HG03280 (cell line): ENCODE measurements around the gene NRG2.

Source experiments
- ATAC-seq: cut with Tn5 transposase; IDR thresholded peaks from one replicate; pipeline ENCODE4 v1.9.1; 2021; ENCODE audit warnings: mild to moderate bottlenecking, moderate library complexity; ENCODE audit not compliant: unreplicated experiment

Gene NRG2

DNA sequence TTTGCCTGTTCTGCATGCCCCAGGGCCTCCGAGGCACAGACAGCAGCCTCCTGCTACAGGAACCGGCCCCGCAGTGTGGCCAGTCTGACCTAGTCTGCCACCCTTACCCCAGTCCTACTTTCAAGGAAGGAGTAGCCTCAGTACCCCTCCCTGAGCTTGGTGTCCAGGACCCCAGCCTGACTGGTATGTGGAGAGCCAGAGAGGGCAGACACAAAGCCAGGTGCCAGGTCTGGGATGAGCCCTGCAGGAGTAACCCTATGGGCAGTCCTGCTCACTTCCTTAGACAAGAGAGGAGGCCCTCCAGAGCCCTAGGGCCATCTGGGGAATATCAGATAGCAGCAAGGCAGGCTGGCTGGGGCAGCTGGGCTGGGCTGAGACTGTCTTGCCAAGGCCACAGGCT is 67.8 kb downstream of the NRG2 start:
- no peak for ATAC-seq

DNA sequence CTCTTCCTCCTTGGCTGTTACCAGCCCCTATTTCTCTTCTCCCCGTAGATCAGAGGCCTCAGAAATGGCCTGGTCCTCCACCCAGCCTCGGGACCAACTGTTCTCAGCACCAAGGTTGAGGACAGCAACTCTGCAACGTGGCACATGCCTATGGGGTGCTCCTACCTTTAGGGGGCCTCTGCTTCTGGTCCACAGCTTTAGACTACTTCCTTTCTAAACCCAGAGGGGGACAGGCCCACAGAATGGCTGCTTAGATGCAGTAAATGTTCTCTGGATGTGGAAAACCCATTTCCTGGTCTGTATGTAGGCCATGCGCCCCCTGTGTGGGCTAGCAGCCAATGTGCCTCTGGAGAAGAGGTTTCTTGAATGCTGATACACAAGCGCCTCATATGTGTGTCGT is 68.4 kb downstream of the NRG2 start:
- no peak for ATAC-seq

DNA sequence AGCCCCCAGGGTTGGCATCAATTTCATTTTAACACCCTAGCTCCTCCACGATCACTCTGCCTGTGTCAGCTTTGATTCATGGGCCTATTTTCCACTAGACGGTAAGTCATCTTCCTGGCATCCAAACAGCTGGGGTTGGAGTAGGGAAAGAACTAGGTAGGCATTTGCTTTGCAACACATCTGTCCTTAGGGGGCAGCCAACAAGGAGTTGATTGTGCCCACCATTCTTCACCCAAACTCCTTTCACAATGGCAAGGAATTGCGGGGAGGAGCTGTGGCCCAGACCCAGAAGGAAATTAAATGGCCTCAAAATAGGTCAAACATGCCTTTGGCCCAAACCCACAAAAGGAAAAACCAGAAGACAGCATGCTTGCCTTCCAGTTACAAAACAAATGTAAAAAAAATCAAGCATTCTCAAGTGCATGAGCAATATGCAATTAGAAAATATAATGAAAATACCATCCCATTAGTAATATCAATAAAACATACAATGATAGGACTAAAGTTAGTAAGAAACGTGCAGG is 71.8 kb downstream of the NRG2 start:
- no peak for ATAC-seq

DNA sequence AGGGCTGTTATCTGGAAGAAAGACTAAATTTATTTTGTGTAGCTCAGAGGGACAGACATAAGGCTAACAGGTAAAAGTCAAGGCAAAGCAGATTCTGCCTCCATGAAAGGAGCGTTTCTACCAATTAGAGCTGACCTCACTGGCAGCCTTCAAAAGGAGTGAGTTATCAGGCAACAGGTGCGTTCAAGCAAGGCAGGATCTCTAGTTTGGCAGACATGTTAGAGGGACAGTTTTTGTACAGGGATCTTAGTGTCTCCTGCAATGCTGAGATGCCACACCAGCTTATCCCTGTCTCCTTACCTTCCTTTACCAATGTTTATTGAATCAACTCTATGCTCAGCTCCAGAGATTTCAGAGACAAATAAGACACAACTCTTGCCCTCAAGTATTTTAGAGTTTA is 73.8 kb downstream of the NRG2 start:
- no peak for ATAC-seq

DNA sequence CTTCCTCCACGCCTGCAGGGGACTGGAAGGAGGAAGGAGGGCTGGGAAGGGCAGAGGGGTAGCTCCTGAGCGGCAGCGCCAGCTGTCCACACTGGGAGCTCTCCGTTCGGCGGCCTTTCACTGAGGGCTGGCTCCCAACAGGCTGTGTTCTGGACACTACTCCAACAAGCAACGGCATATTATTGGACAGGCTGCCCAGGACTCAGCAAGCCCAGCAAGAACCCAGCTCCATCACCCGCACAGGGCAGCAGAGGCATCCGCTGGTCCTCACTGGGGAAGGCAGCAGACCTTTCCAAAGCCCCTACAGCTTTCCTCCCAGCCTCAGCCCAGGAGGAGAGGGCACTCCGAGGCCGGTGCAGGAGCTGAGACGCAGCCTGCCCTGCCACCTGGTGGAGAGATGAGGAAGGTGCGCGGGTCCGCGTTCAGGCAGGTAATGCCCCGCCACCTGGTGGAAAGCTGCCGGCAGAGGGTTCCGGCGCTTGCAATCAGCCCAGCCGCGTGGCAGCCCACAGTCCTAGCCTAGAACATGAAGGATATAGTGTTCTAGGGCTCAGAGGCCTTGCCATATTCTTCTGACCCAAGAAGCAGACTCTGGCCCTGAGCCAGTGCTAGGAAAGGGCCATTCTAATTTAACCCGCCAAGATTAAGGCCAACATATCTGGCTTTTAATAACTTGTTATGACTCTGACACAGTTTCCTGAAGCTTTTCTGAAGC is 74.4 kb downstream of the NRG2 start:
- ATAC-seq, result peak; percentile 97

DNA sequence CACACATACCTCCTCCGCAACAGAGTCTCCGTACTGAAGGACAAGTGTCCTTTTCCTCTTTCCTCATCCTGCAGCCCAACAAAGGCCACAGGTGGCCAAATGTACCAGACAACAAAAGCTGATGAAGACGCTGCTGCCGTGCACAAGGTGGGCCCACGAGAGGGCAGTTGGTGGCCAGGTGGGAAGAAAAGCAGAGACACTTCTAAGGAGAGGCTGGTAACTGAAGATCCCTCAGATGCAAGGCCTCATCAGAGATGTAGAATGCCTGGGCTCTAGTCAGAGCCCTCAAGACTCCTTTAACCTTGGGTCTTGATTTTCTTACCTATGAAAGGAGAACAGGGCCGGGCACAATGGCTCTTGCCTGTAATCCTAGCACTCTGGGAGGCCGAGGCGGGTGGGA is 75.7 kb downstream of the NRG2 start:
- ATAC-seq, result no peak

DNA sequence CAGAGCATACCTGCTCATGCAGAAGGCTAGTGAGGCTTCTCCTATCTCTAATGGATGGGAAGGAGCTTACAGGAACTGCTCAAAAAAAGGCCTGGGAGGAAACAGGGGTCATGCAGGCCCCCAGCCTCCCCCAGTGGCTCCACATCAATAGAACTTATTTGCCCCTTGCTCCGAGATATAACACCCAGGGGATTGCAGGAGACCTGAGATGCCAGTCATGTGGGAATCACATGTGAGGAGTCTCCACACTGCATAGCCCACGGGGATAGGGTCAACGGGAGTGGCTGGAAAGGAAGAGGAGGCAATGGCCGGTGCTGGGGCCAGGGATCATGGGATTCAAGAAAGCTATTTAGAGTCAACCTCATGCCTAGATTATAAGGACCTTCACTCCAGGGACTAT is 76.2 kb downstream of the NRG2 start:
- ATAC-seq, result no peak

DNA sequence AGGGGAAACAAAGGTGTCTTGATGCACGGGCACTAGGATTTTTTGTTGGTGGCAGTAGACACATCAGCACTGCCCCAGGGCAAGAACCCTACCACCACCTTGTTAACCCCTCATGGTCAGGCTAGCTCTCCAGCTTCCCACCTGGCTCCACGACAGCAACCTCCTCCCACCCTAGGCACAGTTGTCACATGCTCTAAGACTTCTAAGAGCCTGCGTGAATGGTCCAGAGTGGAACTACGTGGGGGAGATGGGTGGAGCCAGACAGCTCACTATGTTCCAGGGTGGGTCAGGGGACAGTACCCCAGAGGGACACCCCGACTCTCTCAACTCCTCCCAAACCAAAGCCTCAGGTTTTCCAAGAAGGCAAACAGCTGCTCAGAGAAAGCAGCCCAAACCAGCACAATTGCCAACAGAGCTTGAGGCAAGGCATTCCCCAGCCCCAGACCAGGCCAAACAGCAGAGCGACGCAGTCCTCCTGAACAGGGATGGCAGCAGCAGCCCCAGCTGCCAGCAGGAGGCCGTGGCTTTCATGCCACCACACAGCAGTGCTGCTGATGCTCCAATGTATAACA is 78.0 kb downstream of the NRG2 start:
- no peak for ATAC-seq

DNA sequence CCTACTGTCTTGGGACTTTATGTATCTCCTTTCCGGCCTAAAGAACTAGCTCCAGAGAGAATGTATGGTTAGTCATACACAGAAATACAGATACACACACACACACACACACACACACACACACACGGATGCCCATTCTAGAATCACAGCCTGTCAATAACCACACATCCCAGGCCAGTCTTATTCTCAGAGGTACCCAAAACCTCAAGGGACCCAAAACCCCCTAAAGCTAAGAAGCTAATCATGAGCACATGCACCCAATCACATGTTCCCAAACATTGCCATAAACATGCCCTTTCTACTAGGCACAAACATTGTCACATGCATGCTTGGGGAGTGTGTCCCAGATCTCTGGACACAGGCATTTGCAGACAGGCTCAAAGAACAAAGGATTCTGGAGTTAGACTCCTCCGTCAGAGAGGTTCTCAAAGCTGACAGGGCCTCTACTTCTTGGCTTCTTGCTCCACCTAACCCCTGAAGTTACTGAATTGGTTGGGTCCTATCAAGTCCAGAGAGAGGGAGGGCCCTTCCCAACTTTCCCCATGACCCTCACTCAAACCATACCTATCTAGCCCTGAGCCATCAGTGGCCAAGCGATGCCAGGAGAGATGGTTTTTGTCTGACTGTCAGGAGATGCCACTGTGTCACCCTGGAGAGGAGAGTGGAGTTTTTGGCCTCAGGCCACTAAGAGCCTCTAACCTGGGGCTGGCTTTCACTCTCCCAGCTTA is 78.7 kb downstream of the NRG2 start:
- ATAC-seq, result no peak

DNA sequence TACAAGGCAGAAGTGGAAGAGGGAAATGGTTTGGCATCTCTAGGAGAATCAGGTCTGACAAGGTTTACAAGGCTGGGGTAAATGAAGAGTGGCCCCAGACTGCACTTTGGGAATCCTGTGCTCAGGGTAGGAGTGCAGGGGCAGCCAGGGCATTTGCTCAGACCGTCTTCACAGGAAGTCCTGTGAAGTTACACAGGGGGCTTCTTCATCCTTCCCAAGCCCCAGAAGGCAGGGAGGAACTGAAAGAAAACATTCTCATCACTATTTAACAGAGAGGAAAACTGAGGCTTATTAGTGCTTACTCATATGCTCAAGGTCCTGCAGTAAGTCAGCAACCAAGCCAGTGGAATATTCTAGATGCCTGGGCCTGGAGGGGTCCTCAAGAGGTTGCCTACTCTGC is 80.7 kb downstream of the NRG2 start:
- ATAC-seq, result no peak

DNA sequence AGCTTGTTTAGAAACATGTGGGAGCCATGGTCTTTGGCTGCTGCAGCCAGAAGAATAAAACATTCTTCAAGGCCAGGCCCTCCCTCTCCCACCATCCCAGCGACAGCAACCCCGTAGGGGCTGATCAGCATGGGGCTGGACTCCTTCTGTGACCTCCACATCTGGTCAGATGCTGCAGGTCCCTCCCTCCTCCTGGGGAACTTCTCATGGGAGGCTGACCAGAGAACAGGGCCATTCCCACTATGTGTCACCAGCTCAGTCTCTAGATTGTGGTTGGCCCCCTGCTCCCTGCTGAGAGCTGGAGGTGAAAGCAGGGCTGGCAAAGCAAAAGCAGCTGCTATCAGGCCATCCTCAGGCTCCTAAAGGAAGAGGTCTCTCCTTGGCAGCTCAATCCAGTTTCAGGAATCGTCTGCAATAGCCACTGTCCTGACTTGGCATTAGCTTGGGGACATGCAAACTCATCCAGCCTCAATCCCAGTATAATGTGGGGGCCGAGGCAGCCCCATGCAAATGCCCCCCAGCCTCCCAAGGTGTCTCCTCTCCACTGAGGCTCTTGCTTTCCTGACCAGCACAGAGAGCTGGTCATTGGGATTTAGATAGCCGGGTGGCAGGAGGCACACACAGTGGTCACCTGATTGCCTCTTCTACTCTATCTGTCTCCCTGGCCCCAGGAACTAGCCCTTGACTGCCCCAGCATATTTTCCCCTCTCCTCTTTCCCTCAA is 81.5 kb downstream of the NRG2 start:
- ATAC-seq, result peak; percentile 20

DNA sequence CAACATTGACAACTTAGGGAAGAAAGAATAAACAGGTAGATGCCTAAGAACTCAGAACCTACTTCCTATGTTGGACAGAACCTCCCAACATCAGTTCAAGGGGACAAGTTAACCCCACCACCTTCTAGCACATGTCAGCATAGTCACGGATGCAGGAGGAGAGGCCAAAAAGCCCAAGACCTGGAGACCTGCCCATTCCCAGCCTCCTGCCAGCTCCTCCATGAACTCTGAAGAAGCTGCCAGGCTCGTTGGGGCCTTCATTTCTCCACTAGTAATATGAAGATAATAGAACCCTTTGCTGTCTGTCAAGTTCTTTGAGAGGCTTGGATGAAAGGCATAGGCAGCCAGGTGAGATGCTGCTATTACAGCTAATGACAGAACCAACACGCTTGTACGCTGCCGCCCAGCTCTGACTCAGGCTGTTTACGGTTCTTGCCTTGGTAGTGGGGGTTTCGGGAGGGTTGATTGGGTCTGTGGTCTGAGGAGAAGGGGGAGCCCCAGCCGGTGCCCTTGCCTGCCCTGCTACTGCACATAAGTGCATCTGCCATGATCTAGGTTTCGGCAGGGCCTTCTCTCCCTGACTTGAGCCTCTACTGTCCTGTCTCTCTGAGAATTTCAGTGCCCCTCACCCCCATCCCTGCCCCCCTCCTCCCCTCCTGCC is 82.2 kb downstream of the NRG2 start:
- ATAC-seq, result peak; percentile 87

DNA sequence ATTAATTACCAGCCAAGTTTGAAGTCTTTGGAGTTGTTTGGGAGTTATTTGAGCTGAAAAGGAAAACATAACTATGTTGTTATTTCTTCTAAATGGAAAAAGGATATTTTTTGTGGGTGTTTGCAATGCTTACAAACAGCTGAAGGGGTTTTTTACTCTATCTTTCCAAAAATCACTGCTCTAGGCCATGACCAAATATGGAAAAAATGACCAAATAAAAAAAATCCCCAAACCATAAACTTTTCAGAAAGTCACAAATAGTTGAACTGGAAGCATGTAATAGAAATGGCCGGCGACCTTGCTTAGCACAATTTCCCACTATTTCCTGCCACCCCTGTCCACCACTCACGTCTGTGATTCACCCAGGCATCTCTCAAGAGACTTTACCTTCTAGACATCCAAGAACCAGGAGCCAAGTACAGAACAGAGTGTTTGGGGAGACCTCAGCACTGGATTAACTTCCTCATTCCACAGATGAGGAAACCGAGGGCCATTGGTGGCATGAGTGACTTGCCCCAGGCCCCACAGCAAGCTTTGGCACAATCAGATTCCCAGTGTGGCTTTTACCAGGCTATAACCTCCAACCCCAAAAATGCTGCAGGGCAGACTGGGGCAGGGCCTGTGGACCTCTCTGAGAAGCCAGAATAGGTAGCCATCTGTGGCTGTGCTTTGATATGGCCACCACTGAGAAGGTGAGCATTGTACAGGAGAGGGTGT is 84.5 kb downstream of the NRG2 start:
- ATAC-seq, result no peak

DNA sequence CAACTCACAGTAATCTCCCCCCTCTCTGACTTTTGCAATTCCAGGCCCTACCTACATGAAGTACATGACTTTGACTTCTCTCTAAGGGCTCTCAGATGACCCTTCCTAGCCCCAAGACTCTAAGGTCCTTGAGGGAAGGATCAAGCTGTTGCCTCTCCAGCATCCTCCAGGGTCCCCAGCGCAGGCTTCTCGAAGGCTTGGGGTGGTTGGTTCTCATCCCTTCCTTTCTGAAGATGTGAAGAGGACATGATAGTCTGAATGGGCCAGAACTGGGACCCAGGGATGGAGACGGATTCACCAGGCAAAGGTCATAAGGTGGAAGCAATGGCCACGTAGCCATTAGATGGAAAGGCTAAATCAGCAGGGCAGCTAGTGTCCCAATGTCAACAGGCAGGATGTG is 86.8 kb downstream of the NRG2 start:
- ATAC-seq, result no peak

DNA sequence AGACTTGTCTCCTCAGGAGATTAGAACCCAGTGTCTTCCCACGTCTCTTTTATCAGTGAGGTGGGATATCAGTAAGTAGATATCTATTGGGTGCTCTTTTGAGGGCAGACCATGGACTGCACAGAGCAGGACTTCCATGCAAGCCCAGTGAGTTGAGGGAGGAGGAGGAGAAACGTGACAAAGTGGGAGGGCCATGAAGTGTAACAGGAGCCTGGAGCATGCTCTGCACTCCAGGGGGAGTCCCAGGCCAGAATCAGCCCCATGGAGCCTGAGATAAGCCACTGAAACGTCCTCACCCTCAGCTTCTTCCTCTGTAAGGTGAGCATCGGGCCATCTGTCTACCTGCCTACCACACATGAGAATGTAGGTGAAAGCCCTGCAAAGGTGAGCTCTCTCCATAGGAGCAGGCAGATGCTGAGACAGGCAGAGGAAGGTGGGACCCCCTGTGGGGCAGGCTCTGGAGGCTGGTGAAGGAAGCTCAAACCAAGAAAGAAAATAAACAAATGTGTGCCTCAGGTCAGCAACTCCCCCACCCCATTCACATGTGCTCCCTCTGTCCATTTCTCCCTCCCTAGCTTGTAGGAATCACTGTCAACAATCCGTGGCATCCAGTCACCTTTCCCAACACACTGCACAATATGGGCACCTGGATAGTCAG is 87.4 kb downstream of the NRG2 start:
- ATAC-seq, result no peak

DNA sequence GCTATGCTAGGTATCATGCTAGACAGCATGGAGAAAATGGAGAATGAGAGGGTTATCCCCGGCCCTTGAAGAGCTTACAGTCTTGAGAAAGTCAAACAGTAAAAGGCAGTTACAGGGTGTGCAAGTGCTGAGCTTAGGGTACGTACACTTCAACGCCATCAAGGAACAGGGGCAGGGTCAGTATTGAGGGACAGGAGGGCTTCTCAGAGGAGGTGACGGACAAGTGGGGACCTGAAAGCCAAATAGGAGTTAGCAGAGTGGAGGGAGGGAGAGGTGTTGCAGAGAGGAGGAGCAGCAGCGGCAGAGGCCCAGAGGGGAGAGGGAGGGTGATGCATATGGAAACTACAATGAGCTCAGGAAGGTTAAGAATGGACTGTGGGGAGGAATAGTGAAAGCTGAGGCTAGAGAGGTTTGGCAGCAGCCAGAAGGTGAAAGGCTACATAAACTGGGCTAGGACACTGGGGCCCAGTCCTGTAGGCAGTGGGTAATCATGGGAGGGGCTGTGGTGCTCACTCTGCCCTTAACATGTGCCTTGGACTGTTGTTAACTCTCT is 88.0 kb downstream of the NRG2 start:
- ATAC-seq, result no peak

DNA sequence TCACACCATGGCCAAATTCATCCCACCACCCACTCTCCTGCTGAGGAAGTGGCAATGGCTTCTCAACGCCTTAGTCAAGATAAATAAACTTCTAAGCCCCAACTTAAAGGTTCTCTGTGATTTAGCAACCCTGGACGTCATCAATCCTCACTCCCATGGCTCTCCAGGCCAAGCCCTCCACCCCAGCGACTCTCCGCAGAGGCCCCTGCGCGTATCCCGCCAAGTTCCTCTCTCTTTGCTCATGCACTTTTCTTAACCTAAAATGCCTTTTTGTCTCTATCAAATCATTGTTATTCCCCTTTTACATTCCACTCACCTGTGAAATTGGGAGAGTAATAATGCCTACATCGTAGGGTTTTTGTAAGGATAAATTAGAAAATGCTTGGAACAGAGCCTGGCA is 88.6 kb downstream of the NRG2 start:
- ATAC-seq, result no peak

DNA sequence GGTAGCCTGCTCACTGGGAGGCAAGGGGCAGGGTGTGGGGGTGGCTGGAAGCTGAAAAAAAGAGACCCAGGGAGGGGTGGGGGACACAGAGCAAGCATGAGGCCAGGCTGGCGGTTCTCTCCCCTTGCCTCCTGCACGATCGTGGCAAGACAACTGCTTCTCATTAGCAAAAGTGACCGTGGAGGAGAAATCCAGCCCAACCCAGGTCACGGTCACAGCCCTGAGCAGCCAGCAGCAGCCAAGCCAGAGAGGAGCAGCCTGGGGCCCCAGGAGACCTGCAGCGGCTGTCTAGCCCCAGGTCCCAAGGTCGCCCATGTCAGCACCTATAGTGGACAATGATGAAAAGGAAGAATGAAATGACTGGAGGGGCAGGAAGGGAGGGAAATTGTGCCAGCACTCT is 89.1 kb downstream of the NRG2 start:
- ATAC-seq, result no peak

DNA sequence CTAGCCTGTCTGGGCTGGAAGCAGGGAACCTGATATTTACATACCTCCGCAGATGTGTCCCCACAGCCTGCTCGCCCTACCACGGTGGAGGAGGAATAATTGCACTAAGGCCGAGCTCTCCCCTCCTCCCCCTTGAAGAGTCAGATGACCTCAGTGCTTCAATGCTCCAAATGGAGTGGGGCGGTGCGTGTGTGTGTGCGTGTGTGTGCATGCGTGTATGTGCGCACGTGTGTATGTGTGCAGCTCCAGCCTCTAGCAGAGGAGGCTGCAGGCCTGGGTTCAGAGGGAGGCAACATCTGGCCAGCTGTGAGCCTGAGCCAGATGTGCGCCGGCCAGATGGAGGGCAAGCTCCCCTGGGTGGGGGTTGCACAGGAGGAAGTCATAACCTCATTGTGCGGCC is 90.5 kb downstream of the NRG2 start:
- ATAC-seq, result no peak

DNA sequence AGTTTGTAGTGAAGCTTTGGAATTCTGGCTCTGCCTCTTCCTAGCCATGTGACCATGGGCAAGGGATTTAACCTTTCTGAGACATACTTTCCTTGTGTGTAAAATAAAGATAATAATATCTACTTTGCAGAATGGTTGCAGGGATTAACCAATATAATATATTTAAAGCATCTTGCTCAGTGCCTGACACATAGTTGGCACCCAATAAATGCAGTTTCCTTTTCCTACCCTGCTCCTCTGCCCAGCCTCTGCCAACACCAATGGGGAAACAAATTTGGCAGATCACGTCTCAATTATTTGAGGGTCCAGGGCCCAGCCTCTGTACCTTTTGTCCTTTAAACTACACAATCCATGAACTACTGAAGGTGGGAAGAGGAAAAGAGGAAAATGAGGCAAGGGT is 91.1 kb downstream of the NRG2 start:
- no peak for ATAC-seq
